HCT116 (cell line): ENCODE data around the gene NDOR1. TPM values are rescaled to one million over a fixed set of nuclear protein-coding genes. Genes with fewer than 3 reads are reported as not detected.

Source experiments
- ATAC-seq: fragments of 200-7000 bp; cut with Tn5 transposase; 2 replicates; pipeline ENCODE4 v1.9.1; 2020; ENCODE audit warnings: mild to moderate bottlenecking, moderate library complexity
- BruUV-seq: library from RNA; stranded (reverse); fragments of 400-500 nt; replicated peaks from 2 replicates; lab custom pipeline; 2021; lab: Mats Ljungman, UMichigan
- CTCF ChIA-PET: fragments of 300-600 bp; sonication (Branson Sonifier 250); formaldehyde crosslinking; loops from one replicate; lab custom pipeline; 2021; ENCODE audit warnings: antibody characterized with exemption; lab: Charles Lee
- POLR2A ChIA-PET: fragments of 300-600, 350-600 bp; sonication (Branson Sonifier 250); formaldehyde crosslinking; loops from one replicate; lab custom pipeline; 2021; ENCODE audit warnings: antibody characterized with exemption; lab: Charles Lee
- RAD21 ChIA-PET, 2 experiments: fragments of 300-600 bp; sonication (Branson Sonifier 250); formaldehyde crosslinking; loops; one replicate each; lab custom pipeline; 2023; ENCODE audit warnings: low total read pairs in 2 of 2; ENCODE audit not compliant: uncharacterized antibody in 2 of 2, unreplicated experiment in 2 of 2, low non-redundant PET in 1 of 2; lab: Charles Lee
- DNase-seq: peaks from one replicate; pipeline ENCODE4 v3.0.0-alpha.2; 2010; ENCODE audit warnings: low read depth, low spot score
- H2AFZ ChIP-seq: fragments of 200-600 bp; shearing (Covaris generic), sonication (generic); 2 replicates; pipeline ENCODE4 v1.6.1; 2017; ENCODE audit warnings: low read depth, mixed run types, mixed read lengths, antibody characterized with exemption, low read length; ENCODE audit not compliant: poor library complexity, severe bottlenecking
- H3K27ac ChIP-seq: 2 replicates; pipeline ENCODE4 v1.5.1; 2012; ENCODE audit warnings: low read depth, low read length
- H3K27me3 ChIP-seq: fragments of 200-600 bp; sonication (generic); 2 replicates; pipeline ENCODE4 v1.6.1; 2016; ENCODE audit warnings: mixed run types, low read length, mixed read lengths; ENCODE audit not compliant: insufficient read depth
- H3K36me3 ChIP-seq, 2 experiments: fragments of 200-500 bp in 1 of 2; fragments of 200-600 bp in 1 of 2; sonication (Bioruptor generic) in 1 of 2; sonication (generic) in 1 of 2; 2 replicates each; pipeline versions ENCODE4 v1.5.1 to v1.6.1; 2014 to 2016; ENCODE audit warnings: low read length in 2 of 2, inconsistent platforms in 1 of 2, mixed read lengths in 1 of 2, mixed run types in 1 of 2; ENCODE audit not compliant: insufficient read depth in 2 of 2, control insufficient read depth in 1 of 2
- H3K4me1 ChIP-seq, 2 experiments: fragments of 200-600 bp in 1 of 2; sonication (generic) in 1 of 2; 2 replicates each; pipeline versions ENCODE4 v1.5.1 to v1.6.1; 2012 to 2017; ENCODE audit warnings: low read length in 2 of 2, inconsistent platforms in 1 of 2, mild to moderate bottlenecking in 1 of 2, mixed read lengths in 1 of 2, mixed run types in 1 of 2, moderate library complexity in 1 of 2; ENCODE audit not compliant: insufficient read depth in 2 of 2, control insufficient read depth in 1 of 2
- H3K4me2 ChIP-seq: fragments of 200-600 bp; sonication (generic); 2 replicates; pipeline ENCODE4 v1.6.1; 2017; ENCODE audit warnings: mixed run types, low read length, mixed read lengths
- H3K4me3 ChIP-seq, 2 experiments: fragments of 200-600 bp in 1 of 2; sonication (generic) in 1 of 2; replicated peaks in 1 of 2; 2 replicates each; pipeline ENCODE4 v1.5.1; 2011 to 2016; ENCODE audit warnings: low read length in 2 of 2, control low read depth in 1 of 2, low read depth in 1 of 2, mild to moderate bottlenecking in 1 of 2, mixed read lengths in 1 of 2, mixed run types in 1 of 2
- H3K79me2 ChIP-seq: fragments of 200-600 bp; sonication (generic); 2 replicates; pipeline ENCODE4 v1.6.1; 2017; ENCODE audit warnings: mild to moderate bottlenecking, mixed run types, low read length, moderate library complexity, mixed read lengths; ENCODE audit not compliant: insufficient read depth
- H3K9ac ChIP-seq: fragments of 200-600 bp; sonication (generic); 2 replicates; pipeline ENCODE4 v1.6.1; 2016; ENCODE audit warnings: low read length, mixed read lengths
- H3K9me2 ChIP-seq: fragments of 200-600 bp; sonication (generic), shearing (Covaris generic); 2 replicates; pipeline ENCODE4 v1.6.1; 2017; ENCODE audit warnings: mixed run types, mild to moderate bottlenecking, moderate library complexity; ENCODE audit not compliant: insufficient read depth
- H3K9me3 ChIP-seq, 2 experiments: fragments of 200-500 bp in 1 of 2; fragments of 200-600 bp in 1 of 2; sonication (Bioruptor generic) in 1 of 2; sonication (generic) in 1 of 2; 2 replicates each; pipeline ENCODE4 v1.6.1; 2014 to 2017; ENCODE audit warnings: low read length in 2 of 2, mixed read lengths in 2 of 2, inconsistent platforms in 1 of 2, low read depth in 1 of 2, mild to moderate bottlenecking in 1 of 2, mixed run types in 1 of 2, moderate library complexity in 1 of 2; ENCODE audit not compliant: control insufficient read depth in 1 of 2, insufficient read depth in 1 of 2
- H4K20me1 ChIP-seq: fragments of 200-600 bp; sonication (generic), shearing (Covaris generic); 2 replicates; pipeline ENCODE4 v1.6.1; 2017; ENCODE audit warnings: mixed run types, mild to moderate bottlenecking, moderate library complexity; ENCODE audit not compliant: insufficient read depth
- ATF3 ChIP-seq: IDR thresholded peaks from 2 replicates; pipeline ENCODE4 v1.6.1; 2012
- POLR2A ChIP-seq: IDR thresholded peaks from 2 replicates; pipeline ENCODE4 v1.7.0; 2011; ENCODE audit warnings: borderline replicate concordance; ENCODE audit not compliant: insufficient read depth, insufficient read length; ENCODE audit errors: extremely low read depth
- POLR2AphosphoS5 ChIP-seq: IDR thresholded peaks from 2 replicates; pipeline ENCODE4 v1.6.1; 2011; ENCODE audit warnings: mild to moderate bottlenecking, low read depth, low read length, moderate library complexity
- REST ChIP-seq: IDR thresholded peaks from 2 replicates; pipeline ENCODE4 v1.6.1; 2012; ENCODE audit warnings: low read depth
- SIN3A ChIP-seq: IDR thresholded peaks from 2 replicates; pipeline ENCODE4 v1.6.1; 2012; ENCODE audit warnings: low read depth
- SP1 ChIP-seq: IDR thresholded peaks from 2 replicates; pipeline ENCODE4 v1.6.1; 2012; ENCODE audit warnings: low read depth
- SRF ChIP-seq: IDR thresholded peaks from 2 replicates; pipeline ENCODE4 v1.6.1; 2012; ENCODE audit warnings: low read depth
- TCF7L2 ChIP-seq: IDR thresholded peaks from 2 replicates; pipeline ENCODE4 v1.7.0; 2011; ENCODE audit warnings: borderline replicate concordance, inconsistent platforms; ENCODE audit not compliant: insufficient read depth, insufficient read length; ENCODE audit errors: extremely low read depth
- ZFX ChIP-seq: fragments of 450-650 bp; IDR thresholded peaks from 2 replicates; pipeline ENCODE4 v1.6.1; 2017
- ZNF274 ChIP-seq: fragments of 200-500 bp; sonication (Bioruptor generic); IDR thresholded peaks from 2 replicates; pipeline ENCODE4 v1.6.1; 2014; ENCODE audit warnings: mild to moderate bottlenecking, low read depth, low read length, inconsistent platforms
- intact Hi-C: fragments of 100-400 bp; cut with micrococcal nuclease; formaldehyde crosslinking; loops from 2 replicates; pipeline ENCODE4 v1.10.0; 2022
- total RNA-seq: library from RNA; stranded (reverse); gene quantifications from one replicate; pipeline ENCODE4 v1.2.1, GENCODE V29; 2021; ENCODE audit not compliant: unreplicated experiment
- TF ChIP-seq, protein P1 (sequence below): IDR thresholded peaks from 2 replicates; pipeline ENCODE4 v1.6.1; 2012

NDOR1 gene
- total RNA-seq, 1 experiment from 2014 or later = 28.4 TPM

DNA sequence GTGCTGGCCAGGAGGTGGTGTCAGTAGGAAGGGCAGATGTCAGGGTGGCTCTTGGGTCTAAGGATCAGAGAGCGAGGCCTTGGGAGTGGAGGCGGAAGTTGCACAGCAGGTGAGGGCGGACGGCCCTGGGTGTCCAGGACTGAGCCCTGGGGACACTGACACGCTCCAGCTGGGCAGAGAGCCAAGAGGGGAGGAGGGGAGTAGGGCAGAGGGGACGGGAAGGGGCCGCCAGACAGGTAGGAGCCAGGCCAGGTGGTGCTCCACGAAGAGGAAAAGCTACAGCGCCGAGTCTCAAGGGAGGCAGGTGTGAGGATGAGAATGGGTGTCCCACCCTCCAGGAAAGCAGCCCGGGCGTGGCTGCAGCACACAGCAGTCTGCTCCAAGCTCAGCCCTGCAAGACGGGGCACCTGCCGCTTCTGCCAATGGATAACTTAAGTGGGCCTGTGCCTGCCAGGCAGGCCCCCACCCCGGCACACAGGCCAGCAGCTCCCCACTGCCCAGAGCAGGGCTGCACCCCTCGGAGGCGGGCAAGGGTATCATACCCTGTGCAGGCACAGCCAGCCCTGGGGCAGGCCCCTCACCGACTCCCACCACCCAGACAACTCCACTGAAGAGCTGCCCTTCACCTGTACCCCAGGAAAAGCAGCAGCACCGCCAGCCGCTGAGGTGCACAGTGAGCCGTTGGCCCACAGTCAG, 9.8 kb upstream of the NDOR1 start:
- H3K9me2 ChIP-seq = no peaks in the 10 kb centered on the region
- TF ChIP-seq SRF (no peak), POLR2A (no peak), TCF7L2 (no peak), REST (no peak), ATF3 (no peak), ZFX (no peak), POLR2AphosphoS5 (no peak), SIN3A (no peak), SP1 (no peak), ZNF274 (no peak)
- TF ChIP-seq, protein P1, sequence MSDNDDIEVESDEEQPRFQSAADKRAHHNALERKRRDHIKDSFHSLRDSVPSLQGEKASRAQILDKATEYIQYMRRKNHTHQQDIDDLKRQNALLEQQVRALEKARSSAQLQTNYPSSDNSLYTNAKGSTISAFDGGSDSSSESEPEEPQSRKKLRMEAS = no peak
- TF ChIP-seq, all 23 proteins: peak for 0
- Histone ChIP-seq H2AFZ (no peak overlapping the region), H4K20me1 (no peaks in the 10 kb centered on the region), H3K4me3 (no peak overlapping the region), H3K27me3 (no peaks in the 10 kb centered on the region), H3K36me3 (no peaks in the 10 kb centered on the region; a peak in 1 of 4 replicates), H3K4me1 (peaks cover 32 to 49% of the 10 kb centered on the region in 2 experiments), H3K4me2 (peak overlapping the region; percentile 37), H3K9ac (no peak overlapping the region), H3K79me2 (peaks cover 15% of the 10 kb centered on the region; the same call in 1 of the 2 replicates), H3K9me3 (no peaks in the 10 kb centered on the region), H3K27ac (peak overlapping the region; percentile 38; the same call in 1 of the 2 replicates)
- intact Hi-C loops = no loop called here
- ChIA-PET RAD21 (no interaction called here), POLR2A (interaction anchor here (2.2 kb wide), 1 partner anchor 45 kb away, joined by 6 read pairs; the partner anchor contains the start of gene TUBB4B), CTCF (interaction anchor here (1.2 to 1.7 kb wide), 2 partner anchors 32 to 41 kb away, joined by 3 to 4 read pairs; partner anchors contain the start of gene RNF224)
- DNase-seq (no peak), ATAC-seq (no peak)
- no TSS peak for BruUV-seq
